Activated naive CD4-positive, alpha-beta T cell (primary cell): Measurements from ENCODE around the gene RNF150.

Experiments
- DNase-seq, 4 experiments: peaks; one replicate each; lab custom pipeline; 2025; lab: John Stamatoyannopoulos, UW

The RNF150 gene

DNA sequence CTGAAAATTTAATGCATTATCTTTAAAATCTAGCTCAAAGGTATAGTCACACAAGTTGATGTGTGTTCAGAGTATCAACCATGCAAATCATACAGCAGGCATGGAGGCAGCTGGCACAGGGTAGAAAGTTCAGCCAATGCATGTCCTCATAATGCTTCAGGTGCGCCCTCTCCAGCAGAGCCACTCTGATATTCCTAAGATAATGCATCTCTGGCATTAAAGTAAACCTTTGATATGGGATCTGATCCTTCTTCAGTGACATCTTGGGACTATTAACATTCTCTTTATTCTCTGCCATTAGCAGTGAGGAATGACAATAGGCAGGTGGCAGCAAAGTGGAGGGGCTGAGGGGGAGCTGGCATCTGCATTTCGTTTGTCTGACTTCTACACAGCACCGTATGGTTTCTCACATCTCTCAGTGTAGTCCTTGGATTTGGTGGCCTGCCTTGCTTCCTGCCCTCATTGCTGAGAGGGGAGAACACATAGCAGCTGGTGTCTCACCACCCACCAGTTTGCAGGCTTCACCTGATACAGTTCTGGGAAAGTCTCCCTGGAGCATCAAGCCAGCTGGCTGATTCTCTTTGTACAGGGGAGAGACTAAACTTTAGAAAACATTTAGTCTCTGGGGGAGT, 208.4 kb downstream of the RNF150 start:
- no peak for DNase-seq

DNA sequence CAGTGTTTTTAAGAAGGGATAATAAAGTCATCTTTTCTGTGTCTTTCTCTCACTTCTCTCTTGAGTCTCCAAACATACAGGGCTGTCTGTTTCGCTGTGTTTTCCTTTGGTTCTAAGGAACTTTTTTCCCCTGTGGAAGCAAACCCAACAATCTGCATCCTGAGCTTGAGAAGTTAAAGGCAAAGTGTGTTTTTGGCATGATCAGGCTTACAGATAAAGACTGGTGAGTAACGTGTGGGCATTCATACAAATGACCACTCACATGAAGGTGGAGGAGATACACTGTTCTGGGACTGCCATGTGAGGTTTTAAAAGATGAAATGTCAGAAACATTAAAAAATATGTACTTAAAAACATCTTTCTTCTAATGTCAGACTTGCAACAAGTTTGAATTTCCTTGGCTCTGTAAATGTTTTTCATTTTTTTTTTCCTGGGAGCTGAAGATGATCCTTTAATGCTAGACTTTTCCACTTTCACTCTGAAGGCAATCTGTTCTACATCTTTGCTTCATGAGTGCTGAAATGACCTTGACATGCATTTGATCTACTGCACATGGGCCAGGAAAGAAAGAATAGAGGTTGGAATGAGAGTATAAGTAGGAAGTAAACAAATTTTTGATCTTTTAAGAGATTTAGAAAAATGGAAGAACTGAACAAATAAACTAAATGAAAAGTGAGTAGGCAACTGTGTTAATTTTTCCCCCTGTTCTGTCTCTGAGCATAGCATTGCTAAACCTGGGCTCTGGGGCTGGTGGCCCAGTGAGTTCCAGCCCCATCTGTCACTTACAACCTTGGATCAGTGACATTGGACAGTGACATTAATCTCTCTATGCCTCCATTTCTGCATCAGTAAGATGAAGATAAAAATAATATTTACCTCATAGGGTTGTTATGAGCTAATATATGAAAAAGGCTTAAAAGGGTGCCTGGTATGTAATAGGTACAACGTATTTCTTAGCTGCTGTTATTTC, 226.0 kb downstream of the RNF150 start:
- DNase-seq: no peak

DNA sequence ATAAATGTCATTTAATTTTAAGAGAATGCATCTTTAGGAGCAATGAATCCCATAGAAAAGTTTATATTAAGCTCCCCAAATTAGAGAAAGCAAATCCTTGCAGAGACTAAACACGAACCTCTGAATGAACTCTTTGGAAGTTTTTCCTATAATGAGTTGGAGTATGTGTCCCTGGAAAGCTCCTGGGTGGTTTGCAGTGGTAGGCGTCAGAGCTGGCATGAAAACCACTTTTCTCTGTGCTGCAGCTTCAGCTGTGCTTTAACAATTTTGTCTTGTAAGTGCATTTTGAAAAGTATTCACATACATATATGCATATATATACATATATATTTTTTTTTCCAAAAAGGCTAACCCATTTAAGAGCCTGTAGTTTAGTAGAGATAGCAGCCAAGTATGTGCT, 228.4 kb downstream of the RNF150 start:
- no peak for DNase-seq

DNA sequence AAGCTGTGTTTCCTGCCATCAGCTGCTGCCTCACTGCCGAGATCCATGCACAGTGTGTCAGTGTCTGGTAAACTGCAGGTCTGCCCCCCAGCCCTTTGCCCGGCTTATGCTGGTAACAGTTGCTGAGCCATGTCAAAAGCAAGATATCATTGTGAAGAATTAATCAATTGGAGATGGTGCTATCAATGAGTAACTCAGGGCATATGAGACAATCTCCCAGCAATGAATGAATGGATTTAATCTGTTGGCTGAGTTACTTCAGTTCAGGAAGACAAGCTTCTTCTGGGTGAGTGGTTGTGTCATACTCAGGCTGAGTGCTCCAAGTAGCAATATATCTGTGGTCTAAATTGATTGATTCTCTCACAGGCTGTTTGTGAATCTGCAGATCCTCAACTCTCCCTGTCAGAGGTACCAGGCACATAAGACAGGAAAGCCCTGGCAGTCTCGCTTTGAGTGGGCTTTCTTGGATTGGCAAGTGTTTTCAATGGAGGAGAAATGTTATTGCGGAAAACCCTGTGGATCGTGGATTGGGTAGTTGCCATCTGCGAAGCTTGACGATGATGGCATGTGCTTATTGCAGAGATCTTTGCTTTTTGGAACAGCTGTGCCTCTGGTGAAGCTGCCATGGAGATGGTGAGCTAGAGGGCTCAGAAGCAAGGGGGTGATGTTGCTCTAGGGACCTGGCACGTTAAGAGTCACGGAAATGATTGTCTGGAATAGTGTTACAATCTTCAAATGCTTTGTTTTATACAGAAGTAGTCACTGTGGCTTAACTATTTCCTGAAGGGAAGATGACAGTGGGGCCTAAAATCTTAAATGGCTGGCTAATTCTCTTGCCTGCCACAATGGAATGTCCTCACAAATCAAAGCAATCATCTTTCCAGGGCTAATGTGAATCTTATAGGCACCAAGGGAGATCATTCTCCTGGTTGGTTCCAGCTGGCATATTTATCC, 229.5 kb downstream of the RNF150 start:
- DNase-seq: no peak

DNA sequence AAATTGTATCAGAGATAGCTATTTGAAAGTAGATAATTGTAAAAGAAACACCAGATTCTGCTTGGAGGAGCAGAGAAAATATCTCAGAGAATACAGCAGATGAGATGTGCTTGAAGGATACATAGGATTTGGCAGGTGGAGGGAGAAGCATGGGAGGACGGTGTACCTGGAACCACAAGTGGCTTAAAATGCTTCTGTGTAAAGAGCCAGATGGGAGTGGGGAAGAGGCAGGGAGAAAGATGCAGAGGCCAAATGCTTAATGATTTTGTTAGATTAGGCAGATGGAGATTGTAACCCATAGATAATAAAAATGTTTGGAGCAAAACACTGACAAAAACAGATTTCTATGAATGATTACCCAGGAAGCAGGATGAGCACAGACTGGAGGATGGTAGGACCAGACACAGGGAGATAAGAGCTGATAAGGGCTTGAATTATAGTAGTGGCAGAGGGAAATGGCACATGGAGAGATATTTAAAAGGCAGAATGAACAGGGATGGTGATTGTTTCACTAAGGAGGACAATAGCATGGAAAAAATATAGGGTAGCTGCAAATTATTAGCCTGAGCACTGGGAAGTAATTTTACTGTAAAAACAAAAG, 231.4 kb downstream of the RNF150 start:
- DNase-seq: no peak

DNA sequence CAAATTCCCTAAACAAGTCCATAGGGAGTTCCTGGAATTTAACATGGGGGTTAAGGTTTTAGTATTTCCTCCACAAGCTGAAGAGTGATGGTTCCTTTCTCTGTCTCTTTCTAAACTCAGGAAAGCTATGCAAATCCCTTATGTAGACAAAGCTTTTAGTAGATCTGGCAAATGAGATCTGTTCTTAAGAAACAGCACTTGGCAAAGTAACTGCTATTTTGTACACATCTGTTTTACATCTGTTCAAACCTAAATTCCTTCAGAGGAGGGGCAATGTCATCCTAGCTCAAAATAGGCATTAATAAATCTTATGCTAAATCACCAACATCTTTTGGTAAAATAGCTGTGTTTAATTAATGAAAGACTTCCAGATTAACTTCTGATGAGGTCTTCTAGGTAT, 239.3 kb downstream of the RNF150 start:
- no peak for DNase-seq

DNA sequence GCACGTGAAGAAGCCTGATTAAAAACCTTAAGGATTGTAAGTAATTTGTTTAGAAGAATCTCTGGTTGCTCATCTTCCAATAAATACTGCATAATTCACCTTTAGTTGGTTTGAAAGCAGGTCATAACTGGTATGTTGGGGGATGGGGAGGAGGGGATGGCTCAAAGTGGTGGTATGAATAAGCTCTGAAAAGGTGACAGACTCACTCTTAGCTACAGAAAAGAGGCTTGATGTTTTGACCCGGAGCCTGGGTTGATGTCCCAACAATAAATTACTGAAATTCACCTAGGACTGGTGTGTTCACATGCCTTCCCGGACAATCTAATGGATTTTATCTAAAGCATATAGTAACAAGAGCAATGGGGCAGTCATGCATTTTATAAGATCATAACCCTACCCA, 245.2 kb downstream of the RNF150 start:
- no peak for DNase-seq

DNA sequence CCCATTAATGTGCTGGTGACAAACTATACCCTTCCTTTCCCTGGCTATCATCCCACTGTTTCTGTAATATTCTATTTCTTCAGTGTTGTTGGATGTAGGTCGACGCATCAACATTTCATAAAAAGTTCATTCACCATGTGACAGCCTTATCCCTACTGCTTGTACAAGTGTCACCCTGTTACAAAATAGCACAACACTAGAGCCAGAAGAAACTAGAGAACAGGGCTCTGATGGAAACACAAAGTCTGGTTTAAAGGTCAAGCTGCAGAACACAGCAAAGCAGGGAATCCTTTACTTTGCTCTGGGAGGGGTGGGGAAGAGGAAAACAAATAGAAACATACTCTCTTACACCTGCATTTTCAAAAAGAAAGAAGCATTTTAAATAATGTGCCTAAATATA, 245.8 kb downstream of the RNF150 start:
- DNase-seq: no peak

DNA sequence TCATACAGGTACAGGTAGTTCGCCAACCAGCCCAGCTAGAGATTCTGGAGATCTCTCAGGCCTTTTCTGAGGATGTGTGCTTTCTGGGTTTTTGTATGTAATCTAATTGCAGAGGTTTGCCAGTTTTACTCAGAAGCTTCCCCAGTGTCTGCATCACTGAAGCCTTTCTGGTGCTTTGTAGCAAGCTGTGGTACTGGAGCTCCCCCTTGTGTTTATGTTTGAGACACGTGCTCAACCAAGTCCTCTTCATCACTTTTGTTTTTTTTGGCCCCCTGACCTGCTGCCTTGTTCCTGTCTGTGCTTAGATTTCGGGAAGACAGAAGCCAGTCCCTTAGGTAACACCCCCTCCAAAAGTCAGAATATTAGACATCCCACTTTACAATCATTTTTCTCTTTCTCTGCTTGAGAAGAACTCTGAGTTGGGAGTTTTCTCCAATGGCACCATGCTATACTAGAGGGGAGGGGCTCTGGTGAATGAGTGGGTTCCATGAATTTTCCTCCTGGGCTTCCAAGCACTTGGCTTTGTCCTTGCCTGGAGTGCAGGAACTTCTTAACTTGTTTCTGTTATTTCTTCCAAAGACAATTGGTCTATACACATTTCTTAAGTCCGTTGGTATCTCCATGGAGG, 248.7 kb downstream of the RNF150 start:
- DNase-seq: no peak

DNA sequence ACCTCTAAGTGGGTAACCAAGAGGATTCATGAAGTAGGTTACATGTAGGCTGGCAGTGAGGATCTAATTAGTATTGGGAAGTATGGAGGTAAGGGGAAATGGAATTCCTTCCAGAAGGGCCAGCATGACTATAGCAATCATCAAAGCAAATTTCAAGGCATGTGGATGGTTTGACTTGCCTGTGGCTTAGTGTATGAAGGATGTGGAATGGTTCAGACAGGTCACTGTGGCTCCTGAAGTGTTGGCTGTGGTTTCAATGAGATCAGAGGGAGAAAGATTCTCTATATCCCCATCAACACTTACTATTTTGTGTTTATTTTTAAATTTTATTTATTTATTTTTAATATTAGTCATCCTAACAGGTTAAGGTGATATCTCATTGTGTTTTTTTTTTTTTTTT, 255.5 kb downstream of the RNF150 start:
- no peak for DNase-seq

DNA sequence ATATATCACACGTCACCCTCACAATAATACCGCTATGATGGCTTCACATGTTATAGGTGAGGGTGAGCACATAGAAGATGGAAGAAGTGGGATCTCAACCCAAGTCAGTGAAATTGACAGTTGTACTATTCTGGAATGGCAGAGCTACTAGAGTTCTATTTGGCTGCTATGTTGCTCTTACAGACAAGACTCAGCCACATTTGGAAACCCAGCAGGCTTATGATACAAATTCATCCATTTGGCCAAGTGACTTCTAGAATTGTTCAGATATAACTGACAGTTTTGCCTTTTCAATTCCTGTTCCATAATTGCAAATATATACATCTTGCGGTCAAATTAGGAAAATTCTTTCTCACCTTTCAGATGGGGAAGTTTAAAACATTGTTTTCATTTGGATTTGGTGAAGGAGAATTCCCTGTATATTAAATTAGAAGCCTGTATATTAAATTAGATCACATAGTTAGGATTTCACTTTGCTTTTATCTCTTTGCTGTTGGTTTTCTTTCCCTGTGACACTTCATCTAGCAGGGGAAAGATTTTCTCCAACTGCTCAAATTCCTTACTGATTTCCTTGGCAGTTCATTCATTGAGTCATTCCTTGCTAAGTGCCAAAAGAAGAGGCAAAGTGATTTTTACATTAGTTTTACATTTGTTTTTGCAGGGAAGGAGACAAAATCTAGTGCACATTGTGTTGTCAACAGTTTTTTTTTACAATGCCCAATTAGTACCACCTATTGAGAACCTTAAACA, 256.5 kb downstream of the RNF150 start:
- no peak for DNase-seq

DNA sequence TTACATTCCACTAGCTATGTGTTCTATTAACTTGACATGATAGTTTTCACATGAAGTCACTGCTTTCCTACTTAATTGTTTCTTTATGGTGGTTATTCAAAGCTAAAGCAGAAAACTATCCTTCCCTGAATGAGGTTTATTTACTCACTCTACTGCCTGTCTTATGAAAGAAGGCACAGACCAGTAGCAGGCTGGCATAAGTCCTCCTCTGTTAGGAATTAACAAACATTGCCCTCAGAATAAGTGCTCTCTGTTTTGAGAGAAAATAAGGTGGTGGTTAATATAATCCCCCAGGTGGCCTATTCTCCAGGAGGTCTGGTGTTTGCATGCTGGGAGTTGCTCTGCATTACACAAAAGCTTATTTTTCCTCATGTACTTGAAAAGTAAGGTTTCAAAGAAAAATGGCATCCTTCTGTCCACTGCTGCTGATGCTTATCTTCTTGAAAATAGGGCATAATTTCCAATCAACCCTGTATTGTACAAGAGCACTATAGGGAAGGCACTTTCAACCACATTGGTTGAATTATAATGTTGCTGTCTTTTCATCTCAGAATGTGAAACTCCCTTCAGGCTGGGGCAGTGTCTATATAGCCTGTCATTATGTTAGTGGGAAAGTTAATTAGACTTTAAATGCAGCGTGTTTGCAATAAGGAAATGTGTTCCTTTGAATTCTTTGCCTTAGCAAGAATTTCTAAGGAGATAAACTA, 257.4 kb downstream of the RNF150 start:
- DNase-seq: no peak

DNA sequence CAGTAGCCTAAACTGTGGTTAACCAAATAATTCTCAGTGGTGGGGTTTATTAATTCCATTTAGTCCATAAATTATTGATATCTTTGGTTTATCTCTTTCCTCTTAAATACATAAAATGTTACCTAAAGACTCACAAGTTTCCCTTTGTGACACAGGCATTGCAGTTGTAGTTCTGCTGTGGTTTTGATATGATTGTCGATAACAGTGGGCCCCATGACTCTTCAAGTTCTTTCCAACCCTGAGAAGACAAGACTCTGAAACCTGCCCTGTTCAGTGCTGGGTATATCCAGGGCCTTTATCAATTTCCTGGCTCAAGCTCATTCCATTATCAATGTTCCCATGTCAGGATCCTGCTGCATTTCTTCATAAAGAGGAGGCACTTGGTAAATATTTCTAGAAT, 259.2 kb downstream of the RNF150 start:
- no peak for DNase-seq

DNA sequence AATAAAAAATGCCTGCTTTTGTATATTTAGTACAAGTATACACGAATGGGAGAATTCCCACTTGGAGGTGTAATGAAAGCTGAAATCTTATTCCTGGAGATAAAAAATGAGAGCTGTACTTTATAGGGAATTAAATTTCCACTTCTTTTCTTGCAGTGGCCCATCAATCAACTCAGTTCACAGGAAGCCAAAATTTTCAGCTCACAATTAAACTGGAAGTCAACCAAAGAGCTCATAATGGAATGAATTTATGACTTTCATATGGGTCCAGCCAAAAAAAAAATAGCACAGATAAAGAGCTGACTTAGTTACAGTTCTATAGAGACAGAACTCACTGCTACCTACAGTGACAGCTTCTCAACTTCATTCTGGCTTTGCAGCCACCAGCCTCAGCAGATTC, 261.9 kb downstream of the RNF150 start:
- no peak for DNase-seq

DNA sequence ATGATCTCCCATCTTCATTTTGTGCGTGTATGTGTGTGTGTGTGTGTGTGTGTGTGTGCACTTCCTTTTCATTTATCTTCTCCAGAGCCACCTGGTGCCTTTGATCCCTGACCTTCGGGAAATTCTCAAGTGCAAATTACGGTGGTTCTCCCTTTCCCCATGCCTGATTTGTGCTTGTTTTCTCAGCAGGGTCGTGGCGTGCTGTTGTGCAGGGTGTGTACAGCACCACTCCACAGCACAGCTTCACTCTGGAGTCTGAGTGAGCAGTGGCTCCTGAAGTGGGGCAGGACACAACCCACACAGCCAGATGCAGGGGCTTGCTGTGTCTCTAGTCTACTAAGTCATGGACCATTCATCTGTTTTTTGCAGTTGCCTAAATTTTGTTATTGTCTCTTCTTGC, 262.8 kb downstream of the RNF150 start:
- DNase-seq: no peak

DNA sequence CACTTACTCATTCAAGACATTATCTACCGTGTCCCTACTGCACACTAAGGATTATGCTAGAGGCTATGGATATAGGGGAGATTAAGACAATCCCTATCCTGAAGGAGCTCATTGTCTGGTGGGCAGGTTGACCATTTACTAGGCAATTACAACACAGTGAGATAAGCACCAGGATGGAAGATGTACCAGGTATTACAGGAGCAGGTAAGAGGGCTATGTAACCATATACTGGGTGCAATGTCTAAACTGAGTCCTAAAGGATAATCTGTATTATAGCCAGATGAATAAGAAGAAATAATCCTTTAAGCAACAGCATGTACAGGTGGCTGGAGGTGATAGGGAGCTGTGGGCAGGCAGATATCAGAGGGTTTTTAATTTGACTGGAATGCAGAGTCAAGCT, 263.8 kb downstream of the RNF150 start:
- no peak for DNase-seq

DNA sequence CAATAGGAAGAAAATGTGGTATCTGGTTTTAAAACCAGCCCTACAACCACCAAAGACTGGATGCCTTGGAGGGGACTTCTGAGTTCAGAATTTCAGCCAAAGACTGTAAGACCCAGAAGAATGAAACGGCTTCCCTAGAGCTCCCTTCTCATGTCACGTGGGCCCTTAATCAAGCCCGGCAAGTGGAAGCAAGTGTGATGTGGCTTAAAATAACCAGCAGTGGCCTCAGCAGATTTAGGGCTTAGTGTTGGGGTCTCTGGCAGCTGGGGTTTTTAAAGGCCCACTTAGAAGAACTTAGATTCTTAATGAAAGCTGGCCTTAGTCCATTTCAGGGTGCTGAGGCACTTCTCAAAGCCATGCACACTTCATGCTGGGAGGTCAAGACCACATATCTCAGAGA, 265.9 kb downstream of the RNF150 start:
- no peak for DNase-seq

DNA sequence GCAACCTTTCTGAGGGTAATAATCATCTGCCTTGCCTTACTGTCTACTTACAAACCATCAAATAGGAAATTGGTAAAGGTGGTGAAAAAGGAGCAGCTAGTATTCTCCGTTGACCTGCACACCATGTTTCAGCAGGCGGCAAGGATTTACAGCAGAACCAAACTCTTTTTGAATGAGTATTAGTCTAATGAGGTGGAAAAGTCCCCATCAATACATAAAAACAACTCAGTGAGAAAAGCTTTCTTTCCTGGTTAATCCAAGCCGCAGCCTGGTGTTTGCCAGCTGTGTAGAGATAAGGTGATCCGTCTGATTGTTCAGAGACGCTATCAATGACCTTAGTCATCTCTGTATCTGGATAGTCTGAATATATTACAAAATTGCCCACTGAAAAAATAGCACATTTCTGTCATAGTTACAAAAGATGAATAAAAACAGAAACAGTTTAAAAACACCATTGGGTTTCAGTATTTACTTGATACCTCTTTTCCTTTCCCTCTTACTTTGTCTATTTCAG, 266.7 kb downstream of the RNF150 start:
- no peak for DNase-seq

DNA sequence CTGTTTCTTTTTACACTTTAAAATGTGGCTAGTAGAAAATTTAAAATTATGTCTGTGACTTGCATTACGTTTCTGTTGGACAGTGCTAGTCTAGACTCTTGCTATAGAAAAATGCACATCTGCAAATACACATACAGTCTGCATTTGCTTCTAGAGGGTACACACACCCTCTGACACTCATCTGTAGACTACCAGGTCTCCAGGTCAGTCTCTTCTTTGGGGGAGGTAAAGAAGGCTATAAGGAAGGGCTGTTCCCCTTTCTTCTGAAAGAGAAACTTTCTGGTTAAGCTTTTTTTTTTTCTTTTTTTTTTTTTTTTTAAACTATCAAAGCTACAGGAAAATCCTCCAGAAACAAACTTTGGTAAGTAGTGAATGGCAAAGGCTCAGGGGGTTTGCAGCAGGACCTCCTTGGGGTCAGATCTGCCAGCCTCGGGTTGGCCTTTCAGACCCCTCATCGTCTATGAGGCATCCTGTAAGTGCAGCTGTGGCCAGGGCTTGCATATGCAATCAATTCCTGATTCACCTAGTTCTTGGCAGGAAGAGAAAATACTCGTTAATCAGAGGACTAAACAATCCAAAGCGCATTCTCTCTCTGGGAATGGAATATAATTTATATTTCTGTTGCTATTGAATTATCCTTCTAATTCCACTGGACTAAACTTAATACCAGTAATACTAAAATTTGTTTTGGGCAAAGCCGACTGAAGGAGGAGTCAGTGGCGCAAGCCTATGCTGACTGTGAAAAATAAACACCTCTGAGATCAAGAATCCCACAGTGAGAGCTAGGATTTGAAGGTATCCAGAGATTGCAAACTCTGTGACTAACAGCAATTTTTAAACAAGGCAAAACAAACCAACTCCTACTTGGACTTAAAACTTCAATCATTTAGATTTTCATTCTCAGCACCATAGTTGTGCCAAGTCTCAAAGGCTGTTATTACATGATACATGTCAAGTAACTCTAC, 267.7 kb downstream of the RNF150 start:
- DNase-seq: no peak
